CD4-positive, alpha-beta T cell treated with Interleukin-15 for 4 hours (primary cell): ENCODE data around the gene CHST15.

Source experiments
- DNase-seq: peaks from one replicate; pipeline ENCODE4 v3.0.0-alpha.2; 2020; ENCODE audit warnings: low spot score

CHST15 gene

DNA sequence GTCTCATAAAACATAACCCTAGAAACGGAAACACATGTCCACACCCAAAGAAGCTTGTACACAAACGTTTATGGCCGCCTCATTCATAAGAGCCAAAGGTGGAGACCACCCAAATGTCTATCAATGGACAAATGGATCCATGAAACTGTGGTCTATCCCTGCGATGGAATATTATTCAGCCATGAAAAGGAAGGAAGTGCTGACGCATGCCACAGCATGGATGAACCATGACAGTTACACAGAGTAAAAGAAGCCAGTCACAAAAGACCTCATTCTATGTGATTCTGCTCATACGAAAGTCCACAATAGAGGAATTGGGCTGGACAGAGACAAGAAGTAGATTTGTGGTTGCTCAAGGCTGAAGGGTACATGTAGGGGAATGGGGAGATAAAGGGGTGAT, 10.8 kb downstream of the CHST15 start:
- DNase-seq, result no peak

- no peak for DNase-seq
These were observed 11.8 kb downstream of the CHST15 start for GRCh38 chr10:124081547-124082140.

GRCh38 chr10:124079864-124080263, 13.5 kb downstream of the CHST15 start:
- no peak for DNase-seq

GRCh38 chr10:124078714-124079113, 14.7 kb downstream of the CHST15 start:
- DNase-seq, result no peak

DNA sequence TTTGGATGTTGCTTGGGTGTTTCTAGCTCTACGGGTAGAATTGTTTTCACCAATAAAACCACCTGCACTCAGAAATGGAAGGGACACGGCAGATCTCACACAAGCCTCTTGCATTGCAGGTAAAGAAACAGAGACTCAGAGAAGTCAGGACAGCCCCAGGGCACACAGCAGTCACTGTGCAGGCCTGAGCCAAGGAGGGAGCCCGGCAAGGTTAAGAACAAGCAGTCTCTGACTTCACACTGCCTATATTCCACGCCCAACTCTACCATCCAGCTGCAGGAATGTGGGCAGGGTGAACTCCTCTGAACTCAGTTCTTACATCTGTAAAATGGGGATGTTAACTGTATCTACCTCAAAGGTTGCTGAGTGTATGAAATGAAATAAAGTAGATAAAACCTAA, 15.4 kb downstream of the CHST15 start:
- no peak for DNase-seq

GRCh38 chr10:124077208-124077993, 16.0 kb downstream of the CHST15 start:
- DNase-seq, result no peak

GRCh38 chr10:124076148-124076733, 17.2 kb downstream of the CHST15 start:
- no peak for DNase-seq

DNA sequence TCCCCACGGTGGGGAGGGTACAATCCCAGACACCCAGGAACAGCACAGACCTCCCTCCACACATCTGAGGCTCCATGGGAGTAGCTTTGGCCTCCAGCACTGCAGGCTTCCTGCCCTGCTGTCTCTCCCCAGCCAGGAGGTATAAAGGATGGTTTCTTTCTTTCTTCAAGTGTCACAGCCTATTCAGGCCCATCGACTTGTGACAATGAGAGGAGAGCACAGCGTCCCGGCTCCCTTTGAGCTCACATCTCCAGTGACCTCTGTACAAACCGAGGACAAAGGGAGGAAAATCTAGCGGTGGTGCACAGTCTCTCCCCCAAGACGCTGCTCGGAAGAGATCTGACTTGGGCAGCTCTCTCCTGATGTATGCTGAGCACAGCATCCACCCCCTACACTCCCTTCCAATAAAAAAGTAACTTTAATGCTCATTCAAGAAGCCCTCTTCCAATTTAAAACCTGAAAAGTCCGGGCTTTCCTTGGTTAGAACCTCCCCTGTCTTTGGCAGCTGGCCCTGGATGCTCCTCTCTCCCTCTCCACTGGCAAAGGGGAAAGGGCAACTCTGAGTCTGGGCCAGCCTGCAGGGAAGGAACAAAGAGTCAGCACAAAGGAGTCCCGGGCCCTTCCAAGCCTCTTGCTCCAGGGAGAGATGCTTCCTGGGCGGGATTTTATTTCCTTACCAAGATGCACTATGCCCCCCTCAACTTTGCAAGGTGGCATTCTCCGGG, 18.0 kb downstream of the CHST15 start:
- DNase-seq, result no peak

- no peak for DNase-seq
These were observed 18.8 kb downstream of the CHST15 start for GRCh38 chr10:124074501-124075109.

- no peak for DNase-seq
These were observed 19.4 kb downstream of the CHST15 start for GRCh38 chr10:124073978-124074377.

DNA sequence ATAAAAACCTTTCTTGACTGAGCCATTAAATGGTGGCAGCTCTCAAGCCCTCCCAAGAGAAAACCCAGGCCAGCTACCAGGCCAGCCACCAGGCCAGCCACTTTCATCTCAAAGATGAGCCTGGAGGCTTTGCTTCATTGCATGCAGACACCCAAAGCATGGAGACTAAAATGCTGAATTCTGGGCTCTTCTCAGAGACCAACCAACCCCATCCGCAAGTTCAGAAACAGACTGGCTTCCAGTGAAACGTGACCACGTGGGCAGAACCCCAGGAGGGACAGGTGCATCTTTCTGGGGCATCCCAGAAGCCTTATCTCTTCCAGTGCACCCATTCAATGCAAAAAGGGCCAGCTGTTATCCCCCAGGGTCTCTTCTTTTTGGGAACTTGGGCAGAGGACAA, 20.9 kb downstream of the CHST15 start:
- DNase-seq, result no peak

DNA sequence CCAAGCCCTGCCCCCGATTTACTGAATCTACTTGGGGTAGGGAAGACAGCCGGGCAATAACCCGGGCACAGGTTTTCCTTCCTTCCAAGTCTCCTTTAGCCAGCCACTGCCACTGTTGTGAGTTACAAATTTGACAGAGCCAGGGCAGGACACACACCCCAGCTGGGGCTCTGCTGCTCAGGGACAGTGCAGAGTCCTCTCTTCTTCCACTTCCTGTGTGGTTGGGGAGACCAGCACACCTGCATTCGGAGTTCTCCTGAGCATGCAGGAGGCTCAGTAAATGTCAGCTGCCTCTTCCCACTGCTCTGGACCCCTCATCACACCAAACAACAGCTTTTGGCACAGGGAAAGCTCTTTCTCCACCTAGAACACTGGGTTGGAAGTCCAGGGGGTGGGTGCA, 21.3 kb downstream of the CHST15 start:
- DNase-seq, result no peak

DNA sequence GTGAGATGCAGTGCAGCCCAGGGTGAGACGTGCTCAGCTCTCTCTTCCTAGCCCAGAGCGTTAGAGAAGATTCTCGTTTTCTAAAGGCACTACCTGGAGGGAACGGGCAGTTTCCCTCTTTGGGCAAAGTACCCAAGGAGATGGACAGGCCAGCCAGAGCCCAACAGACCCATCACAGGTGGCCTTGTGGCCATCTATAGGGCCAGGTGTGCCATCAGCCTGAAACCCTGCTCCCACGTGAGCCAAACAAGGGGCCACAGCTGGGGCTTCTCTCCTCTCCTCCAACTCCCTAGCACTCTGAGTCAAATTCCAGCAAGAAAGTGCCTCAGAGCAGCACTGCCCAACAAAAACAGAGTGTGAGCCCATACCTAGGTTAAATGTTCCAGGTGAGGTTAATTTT, 22.3 kb downstream of the CHST15 start:
- DNase-seq, result no peak

DNA sequence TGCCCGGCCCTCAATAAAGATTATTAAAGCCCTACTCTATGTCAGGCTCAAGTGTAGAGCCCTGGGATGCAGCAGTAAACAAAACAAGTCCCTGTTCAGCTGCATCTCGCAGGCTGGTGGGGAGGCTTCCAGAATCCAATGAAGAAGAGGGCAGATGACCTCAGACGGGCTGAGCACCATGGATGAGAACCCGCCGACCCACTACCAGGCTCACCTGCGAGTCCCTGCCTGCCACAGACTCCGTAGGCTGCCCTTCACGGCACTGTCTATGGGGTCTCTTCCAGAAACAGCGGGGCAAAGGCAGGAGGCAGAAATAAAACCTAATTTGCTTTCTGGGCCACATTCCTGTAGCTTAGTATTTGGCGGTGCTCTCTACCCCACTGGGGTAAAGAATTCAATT, 22.7 kb downstream of the CHST15 start:
- DNase-seq, result no peak

DNA sequence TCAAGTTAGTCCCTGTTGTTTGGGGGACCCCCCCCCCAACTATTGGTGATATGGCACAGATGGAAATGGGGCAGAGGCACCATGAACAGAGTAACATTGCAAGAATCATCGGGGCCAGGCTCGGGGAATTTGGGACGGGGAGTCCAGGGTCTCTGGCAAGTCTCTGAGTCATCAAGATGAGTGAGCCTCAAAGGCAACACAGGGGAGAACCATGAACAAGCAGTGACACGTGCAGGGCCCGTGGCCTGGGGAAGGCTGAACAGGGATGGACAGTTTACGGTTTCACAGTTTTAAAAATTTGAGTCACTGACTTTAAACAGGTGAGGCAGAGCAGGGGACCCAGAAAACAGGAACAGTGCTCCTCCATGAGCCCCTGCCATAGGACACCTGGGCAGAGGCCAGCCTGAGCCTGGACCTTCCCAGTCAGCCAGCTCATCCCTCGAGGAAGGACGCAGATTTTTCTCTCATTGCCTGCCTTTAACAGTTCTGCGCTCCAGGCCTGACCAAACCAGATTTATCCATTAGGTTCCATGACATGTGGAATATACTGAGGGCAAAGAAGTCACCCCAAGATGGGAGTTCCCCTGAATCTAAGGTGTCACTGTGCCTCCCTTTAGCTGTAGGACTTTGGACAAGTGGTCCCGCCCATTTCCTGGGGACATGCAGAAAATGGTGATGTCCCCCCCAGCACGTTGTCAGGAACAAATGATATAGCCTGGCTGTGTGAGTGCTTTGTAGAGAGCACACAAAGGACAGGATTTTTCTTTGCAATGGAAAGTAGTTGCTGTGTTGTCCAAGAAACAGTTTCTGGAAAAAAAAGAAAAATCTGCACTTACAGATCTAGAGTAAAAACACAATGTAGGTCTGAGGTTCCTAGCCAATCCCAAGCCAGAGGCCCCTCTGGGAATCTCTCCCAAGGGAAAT, 23.8 kb downstream of the CHST15 start:
- DNase-seq, result no peak

DNA sequence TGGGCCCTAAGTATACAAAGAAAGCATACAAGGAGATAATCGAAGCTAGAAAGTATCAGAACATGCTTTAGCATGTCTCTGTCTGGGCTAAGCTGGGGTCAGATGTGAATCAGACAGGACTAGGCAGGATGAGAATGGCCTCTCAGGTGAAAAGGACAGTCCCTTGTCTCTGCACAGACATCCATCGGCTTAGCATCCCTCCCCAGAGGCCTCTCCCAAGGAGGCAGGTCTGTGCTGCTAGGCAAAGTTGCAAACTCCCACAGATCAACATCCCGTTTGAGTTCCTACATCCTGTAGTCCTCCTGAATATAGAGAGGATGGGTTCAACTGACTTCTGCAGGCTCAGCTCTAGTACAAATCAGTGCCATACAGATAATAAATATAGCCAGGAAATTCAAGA, 24.5 kb downstream of the CHST15 start:
- DNase-seq, result no peak

GRCh38 chr10:124067825-124068400, 25.5 kb downstream of the CHST15 start:
- no peak for DNase-seq

DNA sequence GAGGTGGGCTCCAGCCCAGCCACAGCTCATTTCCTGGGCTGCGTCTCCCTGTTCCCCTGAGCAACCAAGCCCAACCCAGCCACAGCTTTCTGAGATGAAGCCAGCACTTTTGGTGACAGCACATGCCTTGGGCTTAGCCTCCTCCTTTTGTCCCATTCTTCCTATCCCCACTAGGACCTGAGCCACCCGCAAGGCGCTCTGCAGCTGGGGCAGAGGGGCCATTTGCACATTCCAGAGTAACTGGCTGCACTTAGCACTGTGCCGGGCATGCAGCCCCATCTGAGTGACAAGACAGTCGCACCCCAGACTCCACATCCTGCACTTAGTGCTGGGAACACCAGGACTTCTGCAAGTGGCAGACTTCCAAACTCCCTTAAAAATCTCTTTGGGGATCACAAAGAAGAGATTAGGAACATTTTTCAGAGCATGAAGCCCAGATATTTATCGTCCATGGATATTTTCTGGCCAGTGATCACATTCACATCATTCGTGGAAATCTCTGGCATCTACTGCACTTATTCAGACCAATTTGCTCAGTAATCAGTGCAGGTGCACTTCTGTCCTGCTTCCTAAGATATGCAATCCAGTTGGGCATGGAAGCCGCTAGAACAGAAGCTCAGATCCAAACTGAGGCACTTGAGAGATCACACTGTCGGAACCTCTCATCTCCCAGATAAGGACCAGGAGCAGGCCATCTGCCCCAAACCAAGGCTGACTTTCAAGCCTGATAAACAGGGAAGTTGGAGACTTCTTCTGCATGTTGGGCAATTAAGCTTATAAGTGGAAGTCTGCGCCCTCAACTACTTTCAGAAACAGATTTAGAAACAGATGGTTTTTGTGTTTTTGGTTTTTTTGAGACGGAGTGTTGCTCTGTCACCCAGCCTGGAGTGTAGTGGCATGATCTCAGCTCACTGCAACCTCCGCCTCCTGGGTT, 26.4 kb downstream of the CHST15 start:
- no peak for DNase-seq

GRCh38 chr10:124066126-124066700, 27.2 kb downstream of the CHST15 start:
- DNase-seq, result no peak
